Psoas muscle (tissue), 8 donors: ENCODE results near the gene MYO9A. TPM values are rescaled to one million over a fixed set of nuclear protein-coding genes. Genes with fewer than 3 reads are reported as not detected.

Experiments
- ATAC-seq, 4 donors: fragments of 200-7000 bp; cut with Tn5 transposase; one replicate each; pipeline ENCODE4 v1.9.1; 2020; ENCODE audit warnings: moderate library complexity in 3 of 4, mild to moderate bottlenecking in 2 of 4
- DNase-seq, 2 donors: peaks; one replicate each; pipeline ENCODE4 v3.0.0-alpha.2; 2020
- H3K27ac ChIP-seq: fragments of 200-600 bp; one replicate; pipeline ENCODE4 v1.8.0; 2022
- H3K27me3 ChIP-seq, 3 donors: fragments of 200-600 bp in 1 of 3; one replicate each; pipeline versions ENCODE4 v1.6.1 to v1.8.0; 2013 to 2022; ENCODE audit warnings: low read length in 2 of 3, mild to moderate bottlenecking in 2 of 3, moderate library complexity in 1 of 3; ENCODE audit not compliant: insufficient read depth in 3 of 3
- H3K36me3 ChIP-seq, 2 donors: fragments of 200-600 bp in 1 of 2; one replicate each; pipeline versions ENCODE4 v1.6.1 to v1.8.0; 2013 to 2022; ENCODE audit warnings: low read depth in 1 of 2, mild to moderate bottlenecking in 1 of 2, moderate library complexity in 1 of 2; ENCODE audit not compliant: insufficient read depth in 1 of 2
- H3K4me1 ChIP-seq: fragments of 200-600 bp; one replicate; pipeline ENCODE4 v1.8.0; 2022
- H3K4me3 ChIP-seq: fragments of 200-600 bp; one replicate; pipeline ENCODE4 v1.8.0; 2022; ENCODE audit warnings: mild to moderate bottlenecking
- H3K9me3 ChIP-seq: fragments of 200-600 bp; one replicate; pipeline ENCODE4 v1.8.0; 2022
- WGBS, 3 donors: extraction: QIAGEN DNeasy Blood & Tissue Kit; methylation state at CpG; one replicate each; pipeline versions ENCODE4 v1.1.6 to v1.1.7; 2013; 5-methylcytosine and 5-hydroxymethylcytosine counted together
- intact Hi-C, 2 donors: fragments of 100-400 bp; cut with DNase I; formaldehyde crosslinking; loops; one replicate each; pipeline versions ENCODE4 v1.11.0 to v1.14.2; 2022
- polyA plus RNA-seq, 3 donors: library from polyadenylated mRNA; stranded (reverse); fragments of 200-250 nt; gene quantifications; one replicate each; pipeline ENCODE4 v1.2.3, GENCODE V29; 2013
- total RNA-seq, 4 donors: library from RNA; stranded (reverse); fragmentation: NEBNext Ultra II Directional in 2 of 4; extraction: Animal tissue kit (Norgen Biotek cat#: 25700) in 2 of 4; gene quantifications; one replicate each; pipeline versions ENCODE4 v1.2.1 to v1.2.4, GENCODE V29; 2021 to 2023
- TF ChIP-seq, protein P1 (sequence below): fragments of 200-600 bp; IDR thresholded peaks from one replicate; pipeline ENCODE4 v1.8.0; 2022; ENCODE audit warnings: antibody characterized with exemption
- donor health status: healthy with polysubstance abuse.
- donor health status: DM: no; HTN: no; CAD: no; lungs with moderate emphysema.
- donor health status: Bipolar disorder and iron deficiency.
- donor health status: healthy.
- donor health status: DM: yes; HTN: yes; CAD: no.
- donor health status: DM: no; HTN: no; CAD: no.
- donor health status: DM: no; HTN: no; CAD: no.
- donor health status: DM: yes; HTN: yes; CAD: no.

Gene MYO9A
- total and polyA plus RNA-seq, 7 donors, result 3.4 to 28.4 (median 23.0) TPM

DNA sequence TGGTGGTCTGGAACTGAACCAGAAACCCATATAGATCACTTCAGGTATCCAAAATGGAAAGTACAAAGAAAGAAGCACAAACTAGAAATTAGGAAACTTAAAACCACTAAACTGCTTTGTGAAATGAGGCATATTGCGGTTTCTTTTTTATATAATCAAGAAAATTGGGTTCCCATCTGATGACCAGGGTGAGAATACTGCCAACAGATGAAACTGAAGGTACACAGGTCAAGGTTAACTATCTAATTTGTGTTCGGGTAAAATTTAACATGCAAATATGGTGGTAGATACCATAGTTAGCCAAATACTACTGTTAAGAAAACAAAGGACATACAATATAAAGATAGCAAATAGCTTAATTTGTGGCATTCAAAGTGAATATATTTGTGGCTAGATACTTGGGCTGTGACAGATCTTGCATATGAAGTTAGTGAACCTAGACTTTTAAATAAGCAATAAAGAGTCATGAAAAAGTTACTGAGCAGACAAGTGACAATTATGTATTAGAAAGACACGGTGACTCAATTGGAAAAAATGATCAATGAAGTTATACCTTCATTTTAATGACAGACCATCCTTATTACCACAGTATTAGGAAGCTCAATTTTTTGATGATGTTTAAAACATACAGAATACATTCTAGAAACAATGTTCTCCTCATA is 180.2 kb downstream of the MYO9A start:
- intact Hi-C loops, result no loop called here
- Histone ChIP-seq H3K27me3 (no peaks in the 10 kb centered on the region), H3K27ac (no peak overlapping the region), H3K36me3 (peaks cover 0 to 55% of the 10 kb centered on the region in 2 donors), H3K9me3 (no peaks in the 10 kb centered on the region), H3K4me1 (no peaks in the 10 kb centered on the region), H3K4me3 (no peak overlapping the region)
- DNase-seq (no peak), ATAC-seq (no peak)
- TF ChIP-seq, protein P1, sequence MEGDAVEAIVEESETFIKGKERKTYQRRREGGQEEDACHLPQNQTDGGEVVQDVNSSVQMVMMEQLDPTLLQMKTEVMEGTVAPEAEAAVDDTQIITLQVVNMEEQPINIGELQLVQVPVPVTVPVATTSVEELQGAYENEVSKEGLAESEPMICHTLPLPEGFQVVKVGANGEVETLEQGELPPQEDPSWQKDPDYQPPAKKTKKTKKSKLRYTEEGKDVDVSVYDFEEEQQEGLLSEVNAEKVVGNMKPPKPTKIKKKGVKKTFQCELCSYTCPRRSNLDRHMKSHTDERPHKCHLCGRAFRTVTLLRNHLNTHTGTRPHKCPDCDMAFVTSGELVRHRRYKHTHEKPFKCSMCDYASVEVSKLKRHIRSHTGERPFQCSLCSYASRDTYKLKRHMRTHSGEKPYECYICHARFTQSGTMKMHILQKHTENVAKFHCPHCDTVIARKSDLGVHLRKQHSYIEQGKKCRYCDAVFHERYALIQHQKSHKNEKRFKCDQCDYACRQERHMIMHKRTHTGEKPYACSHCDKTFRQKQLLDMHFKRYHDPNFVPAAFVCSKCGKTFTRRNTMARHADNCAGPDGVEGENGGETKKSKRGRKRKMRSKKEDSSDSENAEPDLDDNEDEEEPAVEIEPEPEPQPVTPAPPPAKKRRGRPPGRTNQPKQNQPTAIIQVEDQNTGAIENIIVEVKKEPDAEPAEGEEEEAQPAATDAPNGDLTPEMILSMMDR, result no peak
- WGBS, 3 donors, result 95 to 97% (median 96%) methylated on average over 3 of the region's 3 CpGs

GRCh38 chr15:71934446-71934845 is 183.5 kb downstream of the MYO9A start:
- TF ChIP-seq, protein P1, result no peak
- WGBS, 3 donors, result 74 to 84% (median 82%) methylated on average over 3 of the region's 3 CpGs
- H3K9me3 ChIP-seq, result peaks cover 12% of the 10 kb centered on the region
- no peak overlapping the region for H3K27ac ChIP-seq
- H3K27me3 ChIP-seq, result no peaks in the 10 kb centered on the region
- H3K4me3 ChIP-seq, result no peak overlapping the region
- H3K36me3 ChIP-seq, result peaks cover 2 to 89% of the 10 kb centered on the region in 2 donors
- intact Hi-C loops, result no loop called here
- ATAC-seq, result no peak
- H3K4me1 ChIP-seq, result no peaks in the 10 kb centered on the region
- no peak for DNase-seq

GRCh38 chr15:71932689-71933088 is 185.3 kb downstream of the MYO9A start:
- DNase-seq (no peak), ATAC-seq (no peak)
- H3K36me3 ChIP-seq, result peaks cover 2 to 85% of the 10 kb centered on the region in 2 donors
- no peak overlapping the region for H3K27ac ChIP-seq
- H3K4me3 ChIP-seq, result no peak overlapping the region
- H3K4me1 ChIP-seq, result no peaks in the 10 kb centered on the region
- TF ChIP-seq, protein P1, result no peak
- peaks cover 12% of the 10 kb centered on the region for H3K9me3 ChIP-seq
- intact Hi-C loops, result no loop called here
- no peaks in the 10 kb centered on the region for H3K27me3 ChIP-seq
- 95 to 99% (median 97%) methylated on average over 2 of the region's 2 CpGs for WGBS, 3 donors

GRCh38 chr15:71931261-71931660 is 186.7 kb downstream of the MYO9A start:
- H3K27me3 ChIP-seq, result no peaks in the 10 kb centered on the region
- H3K4me3 ChIP-seq, result no peak overlapping the region
- ATAC-seq (no peak), DNase-seq (no peak)
- no peak overlapping the region for H3K27ac ChIP-seq
- intact Hi-C loops, result no loop called here
- TF ChIP-seq, protein P1, result no peak
- peaks cover 12% of the 10 kb centered on the region for H3K9me3 ChIP-seq
- H3K36me3 ChIP-seq, result peaks cover 2 to 71% of the 10 kb centered on the region in 2 donors
- WGBS, 3 donors, result 100% methylated on average over 1 of the region's 1 CpG
- no peaks in the 10 kb centered on the region for H3K4me1 ChIP-seq

- Histone ChIP-seq H3K4me3 (no peak overlapping the region), H3K27ac (no peak overlapping the region), H3K36me3 (peaks cover 0 to 17% of the 10 kb centered on the region in 2 donors), H3K27me3 (no peaks in the 10 kb centered on the region), H3K4me1 (no peaks in the 10 kb centered on the region), H3K9me3 (no peaks in the 10 kb centered on the region)
- DNase-seq (no peak), ATAC-seq (no peak)
- intact Hi-C loops, result no loop called here
- TF ChIP-seq, protein P1, result no peak
- 95 to 98% (median 96%) methylated on average over 10 of the region's 10 CpGs for WGBS, 3 donors
Measured at GRCh38 chr15:71925145-71925544, 192.8 kb downstream of the MYO9A start.
